ENCODE results near the gene LDLRAD3. TPM values are rescaled to one million over a fixed set of nuclear protein-coding genes. Genes with fewer than 3 reads are reported as not detected.

The LDLRAD3 gene
- total and polyA plus RNA-seq, 9 donors = 14.5 to 32.4 (median 17.2) TPM

GRCh38 chr11:35924811-35925210 lies 19.1 kb upstream of the LDLRAD3 start:
- H3K9me3 ChIP-seq = no peaks in the 10 kb centered on the region
- H3K4me3 ChIP-seq = no peak overlapping the region
- H3K27me3 ChIP-seq = no peaks in the 10 kb centered on the region
- intact Hi-C loops (cut with DNase I) = no loop called here
- 96 to 100% (median 100%) methylated on average over 1 of the region's 1 CpG for WGBS, 3 donors
- TF ChIP-seq EP300 (IDR thresholded peaks at IDR 0.05) (no peak), POLR2A (IDR thresholded peaks at IDR 0.05) (no peak), CTCF (IDR thresholded peaks at IDR 0.05) (no peak)
- no peaks in the 10 kb centered on the region for H3K36me3 ChIP-seq
- no peak for DNase-seq
- no peaks in the 10 kb centered on the region for H3K4me1 ChIP-seq (ENCODE audit: insufficient read depth)
- H3K27ac ChIP-seq = no peak overlapping the region

GRCh38 chr11:35927104-35927503 lies 16.8 kb upstream of the LDLRAD3 start:
- no peaks in the 10 kb centered on the region for H3K4me1 ChIP-seq (ENCODE audit: insufficient read depth)
- intact Hi-C loops (cut with DNase I) = no loop called here
- H3K4me3 ChIP-seq = no peak overlapping the region
- 45 to 56% (median 48%) methylated on average over 11 of the region's 11 CpGs for WGBS, 3 donors
- no peaks in the 10 kb centered on the region for H3K27me3 ChIP-seq
- no peak for DNase-seq
- H3K36me3 ChIP-seq = no peaks in the 10 kb centered on the region
- H3K9me3 ChIP-seq = peaks cover 0 to under 1% of the 10 kb centered on the region in 2 donors
- H3K27ac ChIP-seq = no peak overlapping the region
- TF ChIP-seq CTCF (IDR thresholded peaks at IDR 0.05) = no peak
- no peak for TF ChIP-seq POLR2A (IDR thresholded peaks at IDR 0.05)
- no peak for TF ChIP-seq EP300 (IDR thresholded peaks at IDR 0.05)

- H3K27ac ChIP-seq = no peak overlapping the region
- peak; percentile 27 to 78 (median 38) for DNase-seq
- no peak overlapping the region for H3K4me3 ChIP-seq
- H3K4me1 ChIP-seq (ENCODE audit: insufficient read depth) = no peaks in the 10 kb centered on the region
- 66 to 81% (median 68%) methylated on average over 10 of the region's 10 CpGs for WGBS, 3 donors
- H3K36me3 ChIP-seq = no peaks in the 10 kb centered on the region
- intact Hi-C loops (cut with DNase I) = no loop called here
- no peak for TF ChIP-seq EP300 (IDR thresholded peaks at IDR 0.05)
- no peak for TF ChIP-seq POLR2A (IDR thresholded peaks at IDR 0.05)
- no peak for TF ChIP-seq CTCF (IDR thresholded peaks at IDR 0.05)
- peaks cover 0 to 3% of the 10 kb centered on the region in 2 donors for H3K9me3 ChIP-seq
- H3K27me3 ChIP-seq = no peaks in the 10 kb centered on the region
Measured at GRCh38 chr11:35927682-35928081, 16.2 kb upstream of the LDLRAD3 start.

GRCh38 chr11:35928688-35929395 lies 15.0 kb upstream of the LDLRAD3 start:
- intact Hi-C loops (cut with DNase I) = no loop called here
- WGBS, 3 donors = 93 to 96% (median 94%) methylated on average over 8 of the region's 8 CpGs
- H3K9me3 ChIP-seq = peaks cover 0 to 3% of the 10 kb centered on the region in 2 donors

More at GRCh38 chr11:35928688-35929395, 15.0 kb upstream of the LDLRAD3 start:
- Histone ChIP-seq H3K4me1 (ENCODE audit: insufficient read depth) (no peaks in the 10 kb centered on the region), H3K27ac (no peak overlapping the region), H3K36me3 (no peaks in the 10 kb centered on the region), H3K27me3 (no peaks in the 10 kb centered on the region), H3K4me3 (no peak overlapping the region)
- no peak for DNase-seq
- no peak for TF ChIP-seq CTCF (IDR thresholded peaks at IDR 0.05)

All from ovary (tissue), 9 donors.